Astrocyte of the hippocampus (primary cell): ENCODE data around the gene PTCD1.

ENCODE experiments used
- DNase-seq: peaks from one replicate; pipeline ENCODE4 v3.0.0; 2011; ENCODE audit warnings: low read depth, low spot score

The PTCD1 gene

GRCh38 chr7:99438573-99439480, at the start of gene PTCD1, which contains the start of gene CPSF4:
Gene PTCD1 (minus strand): TSS chr7:99438798. CDS start chr7:99435242, 3,556 bp downstream.
Gene CPSF4 (plus strand): TSS chr7:99438943. CDS start chr7:99439083, 140 bp downstream.
- DNase-seq: peak; percentile 99

GRCh38 chr7:99485094-99485493, 46.5 kb upstream of the PTCD1 start:
- no peak for DNase-seq

- DNase-seq: no peak
Measured at GRCh38 chr7:99478464-99479440, 40.2 kb upstream of the PTCD1 start.

GRCh38 chr7:99476107-99476506, 37.5 kb upstream of the PTCD1 start:
- no peak for DNase-seq

- DNase-seq: peak; percentile 79
Measured at GRCh38 chr7:99473315-99473596, 34.7 kb upstream of the PTCD1 start.

- peak; percentile 99 for DNase-seq
Measured at GRCh38 chr7:99472561-99473314, 34.1 kb upstream of the PTCD1 start, which contains the start of gene ZNF789. Gene ZNF789 (plus strand): TSS chr7:99472890. CDS start chr7:99476457, 3,567 bp downstream.

- no peak for DNase-seq
Measured at GRCh38 chr7:99469381-99470065, 30.9 kb upstream of the PTCD1 start.

GRCh38 chr7:99468336-99468918, 29.8 kb upstream of the PTCD1 start:
- DNase-seq: no peak

GRCh38 chr7:99465421-99465768, 26.8 kb upstream of the PTCD1 start:
- DNase-seq: no peak

GRCh38 chr7:99461221-99461620, 22.6 kb upstream of the PTCD1 start:
- no peak for DNase-seq

- no peak for DNase-seq
Measured at GRCh38 chr7:99460651-99461050, 22.1 kb upstream of the PTCD1 start.

- peak; percentile 15 for DNase-seq
Measured at GRCh38 chr7:99459087-99459486, 20.5 kb upstream of the PTCD1 start.

GRCh38 chr7:99457650-99458493, 19.3 kb upstream of the PTCD1 start:
- no peak for DNase-seq

GRCh38 chr7:99457050-99457649, 18.6 kb upstream of the PTCD1 start:
- DNase-seq: no peak

GRCh38 chr7:99456288-99456687, 17.7 kb upstream of the PTCD1 start:
- no peak for DNase-seq

GRCh38 chr7:99455874-99456273, 17.3 kb upstream of the PTCD1 start:
- DNase-seq: no peak

- DNase-seq: no peak
Measured at GRCh38 chr7:99453105-99453504, 14.5 kb upstream of the PTCD1 start.

GRCh38 chr7:99452541-99452940, 13.9 kb upstream of the PTCD1 start:
- no peak for DNase-seq

- DNase-seq: no peak
Measured at GRCh38 chr7:99451936-99452335, 13.3 kb upstream of the PTCD1 start.
